SK-N-SH (cell line): ENCODE data around the gene CLASP1. TPM values are rescaled to one million over a fixed set of nuclear protein-coding genes. Genes with fewer than 3 reads are reported as not detected.
A peak's percentile ranks its signal among the peaks of the same experiment; 100 is the strongest.

ENCODE experiments used
- CTCF ChIA-PET: fragments of 300-600, 350-600 bp; formaldehyde crosslinking; extraction: SDS; loops from one replicate; lab custom pipeline; 2021; lab: Yijun Ruan, JAX
- POLR2A ChIA-PET: fragments of 350-600 bp; sonication (Branson Sonifier 250); formaldehyde crosslinking; extraction: SDS; loops from one replicate; lab custom pipeline; 2020; ENCODE audit warnings: antibody characterized with exemption, inconsistent platforms; lab: Yijun Ruan, JAX
- DNase-seq: peaks from one replicate; pipeline ENCODE4 v3.0.0; 2012
- H2AFZ ChIP-seq: fragments of 200-600 bp; sonication (generic); 2 replicates; pipeline ENCODE4 v1.8.1; 2016; ENCODE audit warnings: antibody characterized with exemption, mild to moderate bottlenecking, low read depth
- H3F3A ChIP-seq: fragments of 200-600 bp; sonication (generic); replicated peaks from 2 replicates; pipeline ENCODE3; 2016; ENCODE audit warnings: antibody characterized with exemption, mild to moderate bottlenecking; ENCODE audit not compliant: insufficient read depth
- H3K27ac ChIP-seq, 2 experiments: fragments of 200-500 bp in 1 of 2; fragments of 200-600 bp in 1 of 2; sonication (Bioruptor generic) in 1 of 2; sonication (generic), shearing (Covaris generic) in 1 of 2; 2 replicates each; pipeline versions ENCODE4 v1.5.1 to v1.6.1; 2014 to 2016; ENCODE audit warnings: low read depth in 2 of 2, inconsistent platforms in 1 of 2, low read length in 1 of 2, mild to moderate bottlenecking in 1 of 2, mixed read lengths in 1 of 2
- H3K27me3 ChIP-seq: fragments of 200-600 bp; sonication (generic), shearing (Covaris generic); 2 replicates; pipeline ENCODE4 v1.6.1; 2016; ENCODE audit warnings: mixed run types; ENCODE audit not compliant: insufficient read depth
- H3K36me3 ChIP-seq, 2 experiments: fragments of 200-500 bp in 1 of 2; fragments of 200-600 bp in 1 of 2; sonication (Bioruptor generic) in 1 of 2; sonication (generic) in 1 of 2; replicated peaks in 1 of 2; 2 replicates each; pipeline versions ENCODE3 to v1.5.1; 2014 to 2016; ENCODE audit warnings: low read length in 1 of 2, mild to moderate bottlenecking in 1 of 2; ENCODE audit not compliant: insufficient read depth in 2 of 2, control insufficient read depth in 1 of 2
- H3K4me1 ChIP-seq, 2 experiments: fragments of 200-500 bp in 1 of 2; fragments of 200-600 bp in 1 of 2; sonication (Bioruptor generic) in 1 of 2; sonication (generic), shearing (Covaris generic) in 1 of 2; 2 replicates each; pipeline versions ENCODE4 v1.5.1 to v1.6.1; 2014 to 2016; ENCODE audit warnings: low read depth in 1 of 2, low read length in 1 of 2, mixed run types in 1 of 2; ENCODE audit not compliant: insufficient read depth in 2 of 2, control insufficient read depth in 1 of 2
- H3K4me2 ChIP-seq: fragments of 200-600 bp; sonication (generic), shearing (Covaris generic); 2 replicates; pipeline ENCODE4 v1.6.1; 2017; ENCODE audit warnings: mixed run types
- H3K4me3 ChIP-seq, 2 experiments: fragments of 200-500 bp in 1 of 2; fragments of 200-600 bp in 1 of 2; sonication (Bioruptor generic) in 1 of 2; sonication (generic), shearing (Covaris generic) in 1 of 2; 2 replicates each; pipeline versions ENCODE4 v1.5.1 to v1.8.1; 2014 to 2016; ENCODE audit warnings: low read depth in 2 of 2, inconsistent platforms in 1 of 2, low read length in 1 of 2, mild to moderate bottlenecking in 1 of 2, mixed read lengths in 1 of 2, moderate library complexity in 1 of 2
- H3K79me2 ChIP-seq: fragments of 200-600 bp; sonication (generic); 2 replicates; pipeline ENCODE4 v1.8.1; 2017; ENCODE audit warnings: mild to moderate bottlenecking; ENCODE audit not compliant: insufficient read depth
- H3K9ac ChIP-seq: fragments of 200-600 bp; sonication (generic); 2 replicates; pipeline ENCODE4 v1.6.1; 2017; ENCODE audit warnings: mixed run types
- H3K9me2 ChIP-seq: fragments of 200-600 bp; sonication (generic); 2 replicates; pipeline ENCODE4 v1.6.1; 2017; ENCODE audit warnings: mixed run types
- H3K9me3 ChIP-seq: fragments of 200-600 bp; sonication (generic); 2 replicates; pipeline ENCODE4 v1.6.1; 2017; ENCODE audit warnings: mixed run types, mild to moderate bottlenecking, moderate library complexity
- H4K20me1 ChIP-seq: fragments of 200-600 bp; sonication (generic); 2 replicates; pipeline ENCODE4 v1.6.1; 2017; ENCODE audit warnings: mild to moderate bottlenecking, mixed run types; ENCODE audit not compliant: insufficient read depth
- ELF1 ChIP-seq: IDR thresholded peaks from 2 replicates; pipeline ENCODE4 v1.4.0; 2012
- EP300 ChIP-seq, 2 experiments: IDR thresholded peaks; 2 replicates each; pipeline versions ENCODE4 v1.4.0 to v1.6.1; 2012; ENCODE audit warnings: borderline replicate concordance in 1 of 2, low read depth in 1 of 2, low read length in 1 of 2
- FOSL2 ChIP-seq: IDR thresholded peaks from 2 replicates; pipeline ENCODE4 v1.4.0; 2012; ENCODE audit warnings: low read depth, mild to moderate bottlenecking, moderate library complexity, borderline replicate concordance
- FOXJ3 ChIP-seq: sonication (generic); formaldehyde crosslinking; IDR thresholded peaks from 2 replicates; pipeline ENCODE4 v1.5.1; 2020; ENCODE audit warnings: mild to moderate bottlenecking, missing genetic modification reagents
- GABPA ChIP-seq: IDR thresholded peaks from 2 replicates; pipeline ENCODE4 v1.4.0; 2012; ENCODE audit warnings: low read depth, mild to moderate bottlenecking
- JUND ChIP-seq: IDR thresholded peaks from 2 replicates; pipeline ENCODE4 v1.4.0; 2012
- MEF2A ChIP-seq: IDR thresholded peaks from 2 replicates; pipeline ENCODE4 v1.4.0; 2012; ENCODE audit warnings: low read depth, borderline replicate concordance
- MXI1 ChIP-seq: IDR thresholded peaks from 2 replicates; pipeline ENCODE4 v1.6.1; 2012; ENCODE audit warnings: mild to moderate bottlenecking, low read depth, low read length, improper control_type of control experiment
- NFIC ChIP-seq: IDR thresholded peaks from 2 replicates; pipeline ENCODE4 v1.4.0; 2012; ENCODE audit warnings: borderline replicate concordance
- POLR2AphosphoS5 ChIP-seq: IDR thresholded peaks from 2 replicates; pipeline ENCODE4 v1.6.1; 2012; ENCODE audit warnings: low read depth, low read length
- RAD21 ChIP-seq: IDR thresholded peaks from 2 replicates; pipeline ENCODE4 v1.6.1; 2012; ENCODE audit warnings: mild to moderate bottlenecking, low read length
- RFX5 ChIP-seq: IDR thresholded peaks from 2 replicates; pipeline ENCODE4 v1.6.1; 2012; ENCODE audit warnings: mild to moderate bottlenecking, improper control_type of control experiment, low read length
- RXRA ChIP-seq: IDR thresholded peaks from 2 replicates; pipeline ENCODE4 v1.4.0; 2012; ENCODE audit warnings: low read depth, mild to moderate bottlenecking, borderline replicate concordance
- TCF12 ChIP-seq: IDR thresholded peaks from 2 replicates; pipeline ENCODE4 v1.4.0; 2012
- TEAD4 ChIP-seq: IDR thresholded peaks from 2 replicates; pipeline ENCODE4 v1.4.0; 2012; ENCODE audit warnings: mild to moderate bottlenecking, borderline replicate concordance; ENCODE audit not compliant: insufficient read depth
- WGBS: methylation state at CpG from one replicate; pipeline ENCODE4 v1.1.6; 2017; ENCODE audit warnings: low lambda C conversion rate; 5-methylcytosine and 5-hydroxymethylcytosine counted together
- polyA plus RNA-seq, 3 experiments: library from polyadenylated mRNA; depleted of rRNA; stranded (reverse); fragments of >200 nt; gene quantifications; 2 replicates each; pipeline ENCODE4 v1.2.3, GENCODE V29; 2012
- TF ChIP-seq, protein P1 (sequence below): IDR thresholded peaks from 2 replicates; pipeline ENCODE4 v1.4.0; 2012; ENCODE audit warnings: low read depth, borderline replicate concordance
- TF ChIP-seq, protein P2 (sequence below): IDR thresholded peaks from 2 replicates; pipeline ENCODE4; 2012

Gene CLASP1
- polyA plus RNA-seq, 1 of the 3 experiments (the other 2 are of a cell fraction): 4.9 TPM

GRCh38 chr2:121362774-121363173 is 286.5 kb downstream of the CLASP1 start:
- no peaks in the 10 kb centered on the region for H3K9me3 ChIP-seq
- H3K4me2 ChIP-seq: no peak overlapping the region
- peak overlapping the region in 1 of 2 experiments; percentile 18; a peak in 1 of 4 replicates for H3K27ac ChIP-seq
- CTCF ChIA-PET: interaction anchor here (0.8 to 16.6 kb wide), 5 partner anchors 65 to 1050 kb away, joined by 3 to 272 read pairs (median 4); no protein-coding TSS in a partner anchor
- H3K36me3 ChIP-seq: peaks cover 26 to 73% of the 10 kb centered on the region in 2 experiments
- 86% methylated on average over 1 of the region's 4 CpGs for WGBS
- no peaks in the 10 kb centered on the region for H3K9me2 ChIP-seq
- H4K20me1 ChIP-seq: peaks cover 5% of the 10 kb centered on the region; the same call in 1 of the 2 replicates
- H3K79me2 ChIP-seq: no peaks in the 10 kb centered on the region
- peak; percentile 28 for DNase-seq
- no peak overlapping the region for H2AFZ ChIP-seq
- TF ChIP-seq FOXJ3: 0 out of 2 replicates have a peak, but pooled peaks have one; percentile 40
- no peak for TF ChIP-seq MEF2A
- TF ChIP-seq, all 33 proteins: peak for 1
- Histone ChIP-seq H3K4me1 (peaks cover 21 to 39% of the 10 kb centered on the region in 2 experiments), H3K4me3 (no peak overlapping the region), H3K9ac (no peak overlapping the region), H3K27me3 (no peaks in the 10 kb centered on the region), H3F3A (peaks cover 38% of the 10 kb centered on the region)
- POLR2A ChIA-PET: no interaction called here

DNA sequence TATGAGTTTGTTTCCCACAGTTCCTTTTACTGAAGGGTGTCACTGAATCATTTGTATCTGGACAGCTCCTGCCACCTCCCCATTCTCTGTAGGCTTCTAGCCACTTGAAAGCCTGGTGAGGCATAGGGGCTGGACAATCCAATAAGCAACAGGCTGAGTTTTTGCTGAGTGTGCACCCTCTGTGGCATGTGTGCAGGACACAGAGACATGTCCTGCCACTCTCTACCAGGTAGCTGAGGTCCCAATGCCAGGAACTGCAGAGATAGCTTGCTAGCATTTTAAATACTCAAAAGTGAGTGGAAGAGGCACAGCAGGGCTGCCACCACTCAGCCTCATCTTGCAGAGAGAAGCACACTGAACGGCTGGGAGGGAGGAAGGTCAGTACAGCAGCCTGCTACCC is 287.0 kb downstream of the CLASP1 start:
- Histone ChIP-seq H3K4me1 (peaks cover 21 to 39% of the 10 kb centered on the region in 2 experiments), H3K27me3 (no peaks in the 10 kb centered on the region), H3K4me3 (no peak overlapping the region), H3K36me3 (peaks cover 24 to 72% of the 10 kb centered on the region in 2 experiments), H3K9me3 (no peaks in the 10 kb centered on the region), H3K9ac (no peak overlapping the region), H3K4me2 (no peak overlapping the region), H3K79me2 (no peaks in the 10 kb centered on the region), H3K9me2 (no peaks in the 10 kb centered on the region), H2AFZ (no peak overlapping the region), H3F3A (peaks cover 38% of the 10 kb centered on the region), H3K27ac (peak overlapping the region in 1 of 2 experiments; percentile 41; a peak in 1 of 4 replicates), H4K20me1 (peaks cover 5% of the 10 kb centered on the region; the same call in 1 of the 2 replicates)
- 93% methylated on average over 1 of the region's 1 CpG for WGBS
- CTCF ChIA-PET: interaction anchor here (0.6 to 16.6 kb wide), 7 partner anchors 9 to 1049 kb away, joined by 3 to 272 read pairs (median 4); no protein-coding TSS in a partner anchor
- TF ChIP-seq TEAD4 (no peak), RFX5 (no peak), EP300 (IDR thresholded peaks at IDR 0.05; ENCODE audit: borderline replicate concordance in 1 of 2, low read depth in 1 of 2, low read length in 1 of 2) (no peak), FOXJ3 (no peak), RXRA (no peak), ELF1 (no peak)
- DNase-seq: no peak
- POLR2A ChIA-PET: no interaction called here

DNA sequence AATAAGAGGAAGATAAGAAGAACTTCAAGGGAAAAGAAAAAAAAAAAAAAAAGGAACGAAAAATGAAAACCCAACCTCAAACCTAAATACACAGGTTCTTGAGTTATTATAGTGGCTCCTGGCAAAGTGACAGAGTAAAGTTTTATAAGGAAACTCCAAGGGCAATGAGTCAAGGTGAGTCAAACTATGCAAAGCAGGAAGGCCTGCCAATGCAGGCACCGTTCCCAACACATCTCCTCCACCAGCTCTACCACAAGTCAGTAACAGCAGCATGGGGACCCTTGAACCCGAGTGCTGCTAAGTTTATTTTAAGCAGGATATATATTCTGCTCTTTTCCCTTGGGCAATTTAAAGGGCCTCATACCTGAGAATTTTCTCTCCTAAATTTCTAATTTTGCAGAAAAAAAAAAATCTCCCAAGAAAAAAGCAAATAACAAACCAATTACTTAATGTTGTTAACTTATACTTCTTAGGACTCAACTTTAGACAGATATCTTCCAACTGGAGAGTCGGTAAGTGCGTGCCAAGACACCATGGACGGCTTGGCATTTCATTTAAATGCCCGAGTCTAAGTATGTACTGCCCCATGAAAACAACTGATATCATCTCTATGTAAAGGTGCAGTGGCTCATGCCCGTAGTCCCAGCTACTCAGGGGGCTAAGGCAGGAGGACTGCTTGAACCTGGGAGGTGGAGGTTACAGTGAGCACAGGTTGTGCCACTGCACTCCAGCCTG is 288.5 kb downstream of the CLASP1 start:
- DNase-seq: no peak
- Histone ChIP-seq H3K4me2 (peak overlapping the region; percentile 44; the same call in 1 of the 2 replicates), H3K9me2 (no peaks in the 10 kb centered on the region), H3K4me1 (peaks cover 21 to 39% of the 10 kb centered on the region in 2 experiments), H3F3A (peaks cover 38% of the 10 kb centered on the region), H2AFZ (no peak overlapping the region), H3K9ac (no peak overlapping the region), H4K20me1 (peaks cover 5% of the 10 kb centered on the region; the same call in 1 of the 2 replicates), H3K4me3 (peak overlapping the region in 1 of 2 experiments; percentile 5; a peak in 1 of 4 replicates), H3K36me3 (peaks cover 23 to 71% of the 10 kb centered on the region in 2 experiments), H3K79me2 (no peaks in the 10 kb centered on the region), H3K9me3 (no peaks in the 10 kb centered on the region), H3K27ac (peak overlapping the region in 1 of 2 experiments; percentile 61; a peak in 3 of 4 replicates), H3K27me3 (no peaks in the 10 kb centered on the region)
- 61% methylated on average over 8 of the region's 8 CpGs for WGBS
- POLR2A ChIA-PET: no interaction called here
- CTCF ChIA-PET: interaction anchor here (1.2 to 16.6 kb wide), 6 partner anchors 63 to 405 kb away, joined by 3 to 272 read pairs (median 4); no protein-coding TSS in a partner anchor
- TF ChIP-seq JUND (peak; percentile 55; the same call in 1 of the 2 replicates), RXRA (no peak; the same call in 1 of the 2 replicates), MXI1 (no peak), MEF2A (no peak; the same call in 1 of the 2 replicates), ELF1 (no peak), NFIC (peak; percentile 87), TCF12 (peak; percentile 58), FOSL2 (peak; percentile 91), EP300 (IDR thresholded peaks at IDR 0.05; ENCODE audit: borderline replicate concordance in 1 of 2, low read depth in 1 of 2, low read length in 1 of 2) (no peak), GABPA (no peak), POLR2AphosphoS5 (no peak; the same call in 1 of the 2 replicates), RAD21 (no peak)
- TF ChIP-seq, protein P1, sequence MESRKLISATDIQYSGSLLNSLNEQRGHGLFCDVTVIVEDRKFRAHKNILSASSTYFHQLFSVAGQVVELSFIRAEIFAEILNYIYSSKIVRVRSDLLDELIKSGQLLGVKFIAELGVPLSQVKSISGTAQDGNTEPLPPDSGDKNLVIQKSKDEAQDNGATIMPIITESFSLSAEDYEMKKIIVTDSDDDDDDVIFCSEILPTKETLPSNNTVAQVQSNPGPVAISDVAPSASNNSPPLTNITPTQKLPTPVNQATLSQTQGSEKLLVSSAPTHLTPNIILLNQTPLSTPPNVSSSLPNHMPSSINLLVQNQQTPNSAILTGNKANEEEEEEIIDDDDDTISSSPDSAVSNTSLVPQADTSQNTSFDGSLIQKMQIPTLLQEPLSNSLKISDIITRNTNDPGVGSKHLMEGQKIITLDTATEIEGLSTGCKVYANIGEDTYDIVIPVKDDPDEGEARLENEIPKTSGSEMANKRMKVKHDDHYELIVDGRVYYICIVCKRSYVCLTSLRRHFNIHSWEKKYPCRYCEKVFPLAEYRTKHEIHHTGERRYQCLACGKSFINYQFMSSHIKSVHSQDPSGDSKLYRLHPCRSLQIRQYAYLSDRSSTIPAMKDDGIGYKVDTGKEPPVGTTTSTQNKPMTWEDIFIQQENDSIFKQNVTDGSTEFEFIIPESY: no peak
- TF ChIP-seq, protein P2, sequence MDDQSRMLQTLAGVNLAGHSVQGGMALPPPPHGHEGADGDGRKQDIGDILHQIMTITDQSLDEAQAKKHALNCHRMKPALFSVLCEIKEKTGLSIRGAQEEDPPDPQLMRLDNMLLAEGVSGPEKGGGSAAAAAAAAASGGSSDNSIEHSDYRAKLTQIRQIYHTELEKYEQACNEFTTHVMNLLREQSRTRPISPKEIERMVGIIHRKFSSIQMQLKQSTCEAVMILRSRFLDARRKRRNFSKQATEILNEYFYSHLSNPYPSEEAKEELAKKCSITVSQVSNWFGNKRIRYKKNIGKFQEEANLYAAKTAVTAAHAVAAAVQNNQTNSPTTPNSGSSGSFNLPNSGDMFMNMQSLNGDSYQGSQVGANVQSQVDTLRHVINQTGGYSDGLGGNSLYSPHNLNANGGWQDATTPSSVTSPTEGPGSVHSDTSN: peak; percentile 37
